SH-SY5Y (cell line): ENCODE measurements around the gene DENND6A.

Experiments used
- GATA2 ChIP-seq: IDR thresholded peaks from 2 replicates; pipeline ENCODE4 v1.6.1; 2011; ENCODE audit warnings: mild to moderate bottlenecking, low read depth, low read length
- GATA3 ChIP-seq: IDR thresholded peaks from 2 replicates; pipeline ENCODE4 v1.6.1; 2011; ENCODE audit warnings: low read depth, mild to moderate bottlenecking, low read length, moderate library complexity

GRCh38 chr3:57709031-57709430 is 16.2 kb upstream of the DENND6A start:
- TF ChIP-seq GATA2 (no peak), GATA3 (no peak)
